ENCODE results near the gene ZNF618.

DNA sequence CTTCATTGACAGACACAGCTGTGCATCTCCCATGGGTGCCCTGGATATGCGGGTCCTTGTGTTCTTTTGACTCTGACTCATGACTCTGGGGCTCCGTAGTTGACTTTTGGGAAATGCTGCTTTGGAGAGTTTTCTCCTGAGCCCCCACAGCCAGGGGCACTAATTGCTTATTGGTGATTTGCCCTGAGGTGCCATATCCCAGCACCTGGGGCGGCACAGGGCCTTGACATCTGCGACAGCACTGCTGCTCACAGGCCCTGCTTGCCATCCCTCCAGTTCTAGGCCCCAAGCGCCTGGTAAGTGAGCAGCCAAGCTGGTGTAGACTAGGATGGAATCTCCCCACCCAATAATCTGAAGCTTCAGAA lies 126.9 kb downstream of the ZNF618 start:
- no peak for TF ChIP-seq POLR2A (IDR thresholded peaks at IDR 0.05)
- TF ChIP-seq, protein P1, sequence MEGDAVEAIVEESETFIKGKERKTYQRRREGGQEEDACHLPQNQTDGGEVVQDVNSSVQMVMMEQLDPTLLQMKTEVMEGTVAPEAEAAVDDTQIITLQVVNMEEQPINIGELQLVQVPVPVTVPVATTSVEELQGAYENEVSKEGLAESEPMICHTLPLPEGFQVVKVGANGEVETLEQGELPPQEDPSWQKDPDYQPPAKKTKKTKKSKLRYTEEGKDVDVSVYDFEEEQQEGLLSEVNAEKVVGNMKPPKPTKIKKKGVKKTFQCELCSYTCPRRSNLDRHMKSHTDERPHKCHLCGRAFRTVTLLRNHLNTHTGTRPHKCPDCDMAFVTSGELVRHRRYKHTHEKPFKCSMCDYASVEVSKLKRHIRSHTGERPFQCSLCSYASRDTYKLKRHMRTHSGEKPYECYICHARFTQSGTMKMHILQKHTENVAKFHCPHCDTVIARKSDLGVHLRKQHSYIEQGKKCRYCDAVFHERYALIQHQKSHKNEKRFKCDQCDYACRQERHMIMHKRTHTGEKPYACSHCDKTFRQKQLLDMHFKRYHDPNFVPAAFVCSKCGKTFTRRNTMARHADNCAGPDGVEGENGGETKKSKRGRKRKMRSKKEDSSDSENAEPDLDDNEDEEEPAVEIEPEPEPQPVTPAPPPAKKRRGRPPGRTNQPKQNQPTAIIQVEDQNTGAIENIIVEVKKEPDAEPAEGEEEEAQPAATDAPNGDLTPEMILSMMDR (IDR thresholded peaks at IDR 0.05) = no peak
- no peak for TF ChIP-seq POLR2AphosphoS5 (IDR thresholded peaks at IDR 0.05)

Data from stomach (tissue), 4 donors.